Nucleus accumbens (tissue), 56 donors: ENCODE data around the gene TPRKB.
"Not testable (repeated sequence)": the region's sequence is repeated elsewhere in the genome, so short reads cannot be mapped to it uniquely, and the experiment has no call there.

ENCODE experiments used
- DNase-seq, 56 donors: peaks; one replicate each; lab custom pipeline; 2025; lab: John Stamatoyannopoulos, UW

The TPRKB gene

GRCh38 chr2:73746015-73746876, 9.1 kb upstream of the TPRKB start:
- no peak for DNase-seq

DNA sequence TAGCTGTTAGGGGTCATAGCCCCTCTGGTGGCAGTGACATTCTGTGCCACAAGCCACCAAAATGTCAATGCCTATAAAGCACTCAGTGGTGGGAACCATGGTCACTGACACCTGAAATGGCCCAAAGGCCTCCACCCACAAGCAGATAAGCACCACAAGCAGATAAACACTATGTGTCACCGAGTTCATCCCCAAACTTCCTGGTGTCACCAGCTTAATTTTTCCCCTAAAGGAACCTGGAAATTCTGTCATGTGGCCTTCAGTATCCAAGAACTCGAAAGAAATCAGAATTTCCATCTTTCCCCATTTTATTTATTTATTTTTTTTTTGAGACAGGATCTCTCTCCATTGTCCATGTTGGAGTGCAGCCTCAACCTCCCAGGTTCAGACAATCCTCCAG, 3.6 kb upstream of the TPRKB start:
- DNase-seq, result no peak

DNA sequence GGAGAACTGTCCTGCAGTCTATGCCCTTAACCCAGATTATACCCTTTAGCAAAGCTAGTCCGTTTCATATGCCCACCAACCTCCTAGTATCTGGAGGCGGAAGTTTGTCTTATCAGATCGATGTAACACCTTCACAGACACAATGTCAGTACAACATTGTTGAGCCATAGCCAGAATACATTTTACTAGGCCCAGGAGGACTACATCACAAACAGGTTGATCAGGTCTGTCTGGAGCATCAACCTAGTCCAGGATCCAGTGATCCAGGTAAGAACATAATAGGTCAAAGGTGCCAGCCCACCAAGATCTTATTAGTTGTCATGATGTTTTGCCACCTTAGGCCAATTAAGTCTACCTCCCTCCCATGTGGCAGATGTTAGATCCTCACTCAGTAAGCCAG, 2.0 kb upstream of the TPRKB start:
- no peak for DNase-seq

DNA sequence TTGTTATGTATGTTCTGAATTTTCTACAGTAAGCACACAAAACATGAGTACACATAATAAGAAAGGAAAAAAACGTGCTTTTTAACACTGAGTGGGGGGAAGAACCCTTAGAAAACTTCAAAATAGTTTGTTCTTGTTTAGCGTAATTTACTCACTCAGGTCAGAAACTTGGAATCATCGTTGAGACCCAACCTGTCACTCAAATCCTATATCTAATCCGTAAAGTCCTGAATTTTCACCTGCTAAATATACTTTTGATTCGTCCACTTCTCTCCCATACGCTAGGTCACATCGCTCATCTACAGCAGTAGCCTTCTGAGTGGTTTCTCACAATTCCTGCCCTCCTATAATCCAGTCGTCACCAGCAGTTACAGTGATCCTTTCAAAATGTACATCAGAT, 767 bp downstream of the TPRKB start:
- no peak for DNase-seq

GRCh38 chr2:73730810-73731209, 6.3 kb downstream of the TPRKB start:
- DNase-seq, result peak in 3 of 56 donors; percentile 3 to 16 (median 10)

DNA sequence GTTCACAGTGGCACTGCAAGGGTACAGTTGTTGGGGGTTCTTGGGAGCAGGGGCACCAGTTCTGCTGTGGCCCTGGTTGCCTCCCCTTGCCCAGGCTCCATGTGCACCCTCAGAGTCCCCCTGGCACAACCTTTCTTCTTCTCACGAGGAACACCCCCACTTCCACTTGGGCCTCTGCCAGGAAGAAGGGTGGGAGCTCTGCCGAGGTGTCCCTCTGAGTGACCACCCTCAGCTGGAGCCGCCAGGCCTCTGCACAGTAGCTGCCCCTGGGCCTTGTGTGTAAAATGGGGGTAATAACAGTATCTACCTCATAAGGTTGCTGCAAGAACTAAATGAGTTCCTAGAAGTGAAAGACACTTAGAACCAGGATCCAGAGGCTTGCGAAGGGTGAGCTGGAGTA, 8.4 kb downstream of the TPRKB start:
- DNase-seq, result no peak

- no peak for DNase-seq
Observed at GRCh38 chr2:73728043-73728442, 9.1 kb downstream of the TPRKB start.

GRCh38 chr2:73726657-73727056, 10.5 kb downstream of the TPRKB start:
- not testable (repeated sequence) for DNase-seq

- DNase-seq, result no peak
Observed at GRCh38 chr2:73718851-73719621, 18.1 kb downstream of the TPRKB start.

- no peak for DNase-seq
Observed at GRCh38 chr2:73718421-73718820, 18.7 kb downstream of the TPRKB start.

- DNase-seq, result not testable (repeated sequence)
Observed at GRCh38 chr2:73717695-73718094, 19.4 kb downstream of the TPRKB start.

DNA sequence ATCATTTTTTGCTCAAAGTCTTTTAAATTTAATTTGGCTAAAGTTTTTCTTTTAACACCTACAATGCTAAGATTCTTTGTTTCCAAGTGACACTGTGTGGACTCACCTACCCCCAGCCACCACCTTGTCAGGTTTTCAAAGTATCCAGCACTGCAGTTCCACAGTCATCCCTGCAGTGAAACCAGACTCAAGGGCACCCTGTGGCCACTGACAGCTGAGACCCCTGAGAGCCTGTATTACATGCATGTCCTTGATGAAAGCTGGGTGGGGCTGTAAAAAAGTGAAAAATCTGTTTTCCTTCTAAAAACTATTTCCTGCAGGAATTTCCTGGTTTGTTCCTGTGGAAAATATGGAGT, 19.9 kb downstream of the TPRKB start:
- no peak for DNase-seq

DNA sequence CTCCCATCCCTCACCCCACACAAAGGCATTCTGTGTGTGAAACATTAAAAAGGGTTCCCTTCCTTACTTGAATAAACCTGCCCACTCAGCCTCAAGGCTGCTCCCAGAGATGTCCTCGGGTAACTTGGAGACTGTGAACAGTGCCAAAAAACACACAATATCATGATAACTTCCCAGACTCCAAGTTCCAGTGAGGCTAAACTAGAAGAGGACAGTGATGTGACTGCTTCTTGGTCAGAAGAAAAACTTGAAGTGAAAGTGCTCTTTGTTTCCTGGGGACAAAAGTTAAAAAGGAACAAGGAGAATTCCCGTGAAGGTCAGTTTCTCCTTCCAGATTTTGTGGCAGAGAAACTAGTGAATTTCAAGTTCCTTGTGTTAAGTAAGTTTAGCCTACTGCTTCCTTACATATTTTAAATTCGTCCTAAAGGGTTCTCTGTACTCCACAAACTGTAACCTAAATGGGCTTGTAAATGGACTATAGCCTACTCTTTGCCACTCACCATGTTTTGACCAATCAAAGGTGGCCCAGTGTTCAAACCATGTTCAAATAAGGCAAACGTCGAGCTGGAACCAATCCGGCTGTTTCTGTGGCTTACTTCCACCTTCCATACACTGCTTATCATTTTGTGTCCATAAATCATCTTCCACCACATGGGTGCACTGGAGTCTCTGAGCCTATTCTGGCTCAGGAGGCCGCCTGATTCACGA, 20.4 kb downstream of the TPRKB start:
- no peak for DNase-seq

DNA sequence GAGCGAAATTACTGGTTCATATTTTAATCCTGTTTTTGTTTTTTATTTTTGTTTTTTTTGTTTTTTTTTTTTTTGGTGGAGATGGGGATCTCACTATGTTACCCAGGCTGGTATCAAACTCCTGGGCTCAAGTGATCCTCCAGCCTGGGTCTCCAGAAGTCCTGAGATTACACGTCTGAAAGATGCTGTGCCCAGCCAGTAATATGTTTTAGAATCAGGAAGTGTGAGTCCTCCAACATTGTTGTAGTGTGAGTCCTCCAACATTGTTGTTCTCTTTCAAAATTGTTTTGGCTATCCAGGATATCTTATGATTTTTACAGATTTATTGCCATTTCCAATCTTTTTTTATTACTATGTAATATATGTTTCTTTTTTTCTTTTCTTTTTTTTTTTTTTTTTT, 23.1 kb downstream of the TPRKB start:
- no peak for DNase-seq

DNA sequence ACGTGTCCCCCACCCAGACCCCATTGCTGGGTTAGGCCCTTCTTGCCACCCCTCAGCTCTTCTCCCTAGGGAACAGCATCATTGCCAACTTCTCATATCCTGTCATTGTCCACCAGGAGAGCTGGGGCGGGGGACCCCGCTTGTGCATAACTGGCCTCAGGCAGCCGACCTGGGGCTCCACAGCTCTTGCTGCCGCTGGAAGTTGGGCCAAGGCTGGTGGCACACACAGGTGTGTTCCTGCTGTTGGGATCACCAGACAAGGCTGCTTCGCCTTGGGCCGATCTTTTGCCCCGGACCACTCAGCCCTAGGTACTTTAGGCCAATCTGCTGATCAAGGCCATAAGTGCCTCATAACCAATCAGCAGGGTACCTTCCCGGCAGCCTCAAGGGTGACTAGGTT, 28.6 kb downstream of the TPRKB start:
- no peak for DNase-seq

GRCh38 chr2:73707636-73708035, 29.5 kb downstream of the TPRKB start:
- DNase-seq, result no peak

DNA sequence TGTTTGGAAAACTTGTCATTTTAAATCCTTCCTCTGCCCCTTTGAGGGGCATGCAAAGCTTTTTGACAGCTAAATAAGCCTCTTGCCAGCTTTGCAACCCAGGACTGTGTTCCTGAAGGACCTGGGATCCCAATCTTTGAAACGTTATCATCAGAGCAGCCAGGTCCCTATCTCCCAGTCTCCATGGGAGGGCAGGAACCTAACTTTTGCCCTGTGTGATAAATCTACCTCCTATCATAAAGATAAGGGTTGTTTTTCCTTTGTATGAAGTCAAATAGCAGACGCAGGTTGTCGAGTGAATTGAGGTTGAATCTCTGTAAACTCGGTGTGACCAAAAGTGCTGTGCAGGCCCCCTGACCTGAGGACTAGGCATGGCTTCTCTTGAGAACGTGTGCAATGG, 30.1 kb downstream of the TPRKB start:
- no peak for DNase-seq

DNA sequence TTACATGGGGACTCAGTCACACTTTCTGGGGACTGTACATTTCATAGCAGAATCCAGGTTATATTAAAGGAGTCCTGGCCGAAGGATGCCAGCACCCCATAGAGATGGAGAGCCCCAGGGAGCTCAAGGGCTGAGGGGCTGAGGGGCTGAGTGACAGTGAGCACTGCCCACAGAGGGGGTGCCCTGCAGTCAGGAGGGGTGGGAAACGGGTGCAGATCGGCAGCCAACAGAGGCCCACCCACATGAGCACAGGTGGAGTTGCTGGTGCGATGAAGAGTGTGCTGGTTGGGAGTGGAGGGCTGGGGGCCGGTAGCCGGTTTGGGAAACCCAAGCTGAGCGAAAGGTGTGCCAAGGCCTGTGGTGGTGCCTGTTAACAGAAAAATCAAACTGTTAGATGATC, 32.1 kb downstream of the TPRKB start:
- DNase-seq, result no peak

- no peak for DNase-seq
Observed at GRCh38 chr2:73704285-73704684, 32.9 kb downstream of the TPRKB start.

GRCh38 chr2:73703675-73704074, 33.5 kb downstream of the TPRKB start:
- no peak for DNase-seq

DNA sequence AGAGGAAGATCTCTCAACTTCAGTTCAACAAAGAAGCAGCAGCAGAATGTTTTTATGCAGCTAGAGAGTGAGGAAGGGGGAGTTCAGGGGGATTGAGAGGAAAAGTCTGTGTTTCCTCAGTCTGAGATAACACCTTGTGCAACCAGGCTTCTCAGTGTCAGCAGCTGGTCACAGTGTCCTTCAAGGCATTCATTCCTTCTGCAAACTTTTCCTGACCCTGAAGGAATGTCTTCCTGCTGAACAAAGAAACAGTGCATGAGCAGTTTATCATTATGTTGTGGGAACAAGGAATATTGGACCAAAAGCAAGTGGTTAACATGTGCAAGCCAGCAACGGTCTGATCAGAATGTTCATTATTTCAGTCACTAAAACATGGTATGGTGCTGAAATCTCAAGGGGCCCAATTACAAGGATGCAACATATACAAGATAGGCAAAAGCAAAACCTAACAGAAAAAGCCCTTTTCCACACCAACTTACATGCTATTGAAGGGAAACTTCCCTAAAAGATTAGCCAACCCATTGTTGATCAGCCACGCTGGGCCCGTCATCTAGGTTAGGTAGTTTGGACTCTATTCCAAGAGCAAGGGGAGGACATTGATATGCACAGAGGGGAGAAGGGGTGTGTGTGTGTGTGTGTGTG, 34.2 kb downstream of the TPRKB start:
- not testable (repeated sequence) for DNase-seq
